Measurements from ENCODE around the gene TCEA3. TPM values are rescaled to one million over a fixed set of nuclear protein-coding genes. Genes with fewer than 3 reads are reported as not detected.
A peak's percentile ranks its signal among the peaks of the same experiment; 100 is the strongest.

TCEA3 gene
- total RNA-seq, 4 donors from 2014 or later: 16.7 to 24.1 (median 20.9) TPM

DNA sequence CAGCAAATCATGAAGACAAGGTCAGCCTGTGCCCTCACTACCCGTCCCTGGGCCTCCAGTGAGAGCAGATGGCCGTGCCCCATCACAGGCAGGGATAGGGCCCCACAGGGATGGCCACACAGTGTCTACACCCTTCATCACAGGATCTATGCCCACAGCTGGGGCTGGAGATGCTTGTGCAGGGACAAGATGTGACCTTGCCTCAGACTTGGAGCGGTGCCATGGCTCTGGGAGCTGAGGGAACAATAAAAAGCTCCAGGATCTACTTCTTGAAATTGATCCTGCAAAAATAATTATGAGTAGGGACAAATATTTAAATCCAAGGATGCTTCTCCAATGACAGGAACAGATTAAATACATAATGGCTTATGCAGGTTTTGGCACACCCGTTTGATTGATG is 25.4 kb upstream of the TCEA3 start:
- Histone ChIP-seq H3K36me3 (peaks cover 0 to 51% (median 32%) of the 10 kb centered on the region in 4 donors), H3K4me1 (peaks cover 10 to 43% (median 19%) of the 10 kb centered on the region in 4 donors), H3K9me3 (no peaks in the 10 kb centered on the region), H3K4me3 (no peak overlapping the region), H3K27ac (replicated peaks in 1 of 4) (peak overlapping the region in 2 of 4 donors; percentile 27 to 50), H3K27me3 (no peaks in the 10 kb centered on the region)
- intact Hi-C loops (cut with DNase I): no loop called here
- 94% methylated on average over 4 of the region's 4 CpGs for WGBS
- TF ChIP-seq POLR2AphosphoS5 (IDR thresholded peaks at IDR 0.05) (peak in 1 of 2 donors; percentile 15), CTCF (IDR thresholded peaks at IDR 0.05) (no peak), POLR2A (IDR thresholded peaks at IDR 0.05; ENCODE audit: low read depth) (no peak)
- DNase-seq (ENCODE audit: extremely low spot score): no peak

- WGBS: 74% methylated on average over 5 of the region's 6 CpGs
- intact Hi-C loops (cut with DNase I): no loop called here
- DNase-seq (ENCODE audit: extremely low spot score): no peak
- Histone ChIP-seq H3K36me3 (peaks cover 0 to 45% (median 25%) of the 10 kb centered on the region in 4 donors), H3K27ac (replicated peaks in 1 of 4) (peak overlapping the region in 1 of 4 donors; percentile 27), H3K9me3 (no peaks in the 10 kb centered on the region), H3K4me3 (no peak overlapping the region), H3K27me3 (no peaks in the 10 kb centered on the region), H3K4me1 (peaks cover 10 to 43% (median 24%) of the 10 kb centered on the region in 4 donors)
- TF ChIP-seq CTCF (IDR thresholded peaks at IDR 0.05): no peak
- no peak for TF ChIP-seq EP300 (IDR thresholded peaks at IDR 0.05)
- TF ChIP-seq POLR2AphosphoS5 (IDR thresholded peaks at IDR 0.05): no peak
Observed at GRCh38 chr1:23449306-23449705, 24.8 kb upstream of the TCEA3 start.

- no peaks in the 10 kb centered on the region for H3K27me3 ChIP-seq
- peaks cover 0 to 44% (median 24%) of the 10 kb centered on the region in 4 donors for H3K36me3 ChIP-seq
- TF ChIP-seq CTCF (IDR thresholded peaks at IDR 0.05): no peak
- no peak for TF ChIP-seq EP300 (IDR thresholded peaks at IDR 0.05)
- TF ChIP-seq POLR2A (IDR thresholded peaks at IDR 0.05; ENCODE audit: low read depth): no peak
- no peak for TF ChIP-seq POLR2AphosphoS5 (IDR thresholded peaks at IDR 0.05)
- WGBS: 89% methylated on average over 1 of the region's 1 CpG
- peak overlapping the region in 1 of 4 donors; percentile 27 for H3K27ac ChIP-seq (replicated peaks in 1 of 4)
- peaks cover 10 to 43% (median 24%) of the 10 kb centered on the region in 4 donors for H3K4me1 ChIP-seq
- H3K9me3 ChIP-seq: no peaks in the 10 kb centered on the region
- no peak overlapping the region for H3K4me3 ChIP-seq
- intact Hi-C loops (cut with DNase I): no loop called here
- DNase-seq (ENCODE audit: extremely low spot score): no peak
Observed at GRCh38 chr1:23448846-23449245, 24.3 kb upstream of the TCEA3 start.

DNA sequence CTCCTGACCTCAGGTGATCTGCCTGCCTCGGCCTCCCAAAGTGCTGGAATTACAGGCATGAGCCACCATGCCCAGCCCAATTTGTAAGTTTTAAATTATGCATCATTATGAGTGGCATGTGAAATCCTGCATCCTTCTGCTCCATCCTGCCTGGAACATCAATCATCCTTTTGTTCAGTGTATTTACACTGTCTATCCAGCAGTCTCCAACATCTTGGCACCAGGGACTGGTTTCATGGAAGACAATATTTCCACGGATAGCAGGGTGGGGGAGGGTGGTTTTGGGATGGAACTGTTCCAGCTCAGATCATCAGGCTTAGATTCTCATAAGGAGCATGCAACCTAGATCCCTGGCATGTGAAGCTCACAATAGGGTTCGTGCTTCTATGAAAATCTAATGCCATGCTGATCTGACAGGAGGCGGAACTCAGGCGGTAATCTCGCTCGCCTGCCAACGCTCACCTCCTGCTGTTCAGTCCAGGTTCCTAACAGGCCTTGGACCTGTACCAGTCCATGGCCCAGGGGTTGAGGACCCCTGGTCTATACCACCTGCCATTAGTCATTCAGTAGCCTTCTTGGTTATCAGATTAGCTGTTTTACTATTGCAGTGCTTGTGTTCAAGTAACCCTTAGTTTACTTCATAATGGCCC is 22.2 kb upstream of the TCEA3 start:
- Histone ChIP-seq H3K27me3 (no peaks in the 10 kb centered on the region), H3K36me3 (peaks cover 0 to 57% (median 31%) of the 10 kb centered on the region in 4 donors), H3K4me3 (no peak overlapping the region), H3K9me3 (no peaks in the 10 kb centered on the region), H3K27ac (replicated peaks in 1 of 4) (no peak overlapping the region), H3K4me1 (peaks cover 10 to 23% (median 12%) of the 10 kb centered on the region in 4 donors)
- TF ChIP-seq POLR2A (IDR thresholded peaks at IDR 0.05; ENCODE audit: low read depth) (no peak), CTCF (IDR thresholded peaks at IDR 0.05) (no peak), POLR2AphosphoS5 (IDR thresholded peaks at IDR 0.05) (no peak)
- WGBS: 88% methylated on average over 5 of the region's 8 CpGs
- DNase-seq (ENCODE audit: extremely low spot score): no peak
- intact Hi-C loops (cut with DNase I): no loop called here

All from esophagus muscularis mucosa (tissue), 4 donors.